ENCODE data around the gene SLC12A3. TPM values are rescaled to one million over a fixed set of nuclear protein-coding genes. Genes with fewer than 3 reads are reported as not detected.

SLC12A3 gene
- total and polyA plus RNA-seq, 2 of the 8 experiments (the other 6 are each of a cell fraction or from before 2014, with no cell fraction given) = not detected

DNA sequence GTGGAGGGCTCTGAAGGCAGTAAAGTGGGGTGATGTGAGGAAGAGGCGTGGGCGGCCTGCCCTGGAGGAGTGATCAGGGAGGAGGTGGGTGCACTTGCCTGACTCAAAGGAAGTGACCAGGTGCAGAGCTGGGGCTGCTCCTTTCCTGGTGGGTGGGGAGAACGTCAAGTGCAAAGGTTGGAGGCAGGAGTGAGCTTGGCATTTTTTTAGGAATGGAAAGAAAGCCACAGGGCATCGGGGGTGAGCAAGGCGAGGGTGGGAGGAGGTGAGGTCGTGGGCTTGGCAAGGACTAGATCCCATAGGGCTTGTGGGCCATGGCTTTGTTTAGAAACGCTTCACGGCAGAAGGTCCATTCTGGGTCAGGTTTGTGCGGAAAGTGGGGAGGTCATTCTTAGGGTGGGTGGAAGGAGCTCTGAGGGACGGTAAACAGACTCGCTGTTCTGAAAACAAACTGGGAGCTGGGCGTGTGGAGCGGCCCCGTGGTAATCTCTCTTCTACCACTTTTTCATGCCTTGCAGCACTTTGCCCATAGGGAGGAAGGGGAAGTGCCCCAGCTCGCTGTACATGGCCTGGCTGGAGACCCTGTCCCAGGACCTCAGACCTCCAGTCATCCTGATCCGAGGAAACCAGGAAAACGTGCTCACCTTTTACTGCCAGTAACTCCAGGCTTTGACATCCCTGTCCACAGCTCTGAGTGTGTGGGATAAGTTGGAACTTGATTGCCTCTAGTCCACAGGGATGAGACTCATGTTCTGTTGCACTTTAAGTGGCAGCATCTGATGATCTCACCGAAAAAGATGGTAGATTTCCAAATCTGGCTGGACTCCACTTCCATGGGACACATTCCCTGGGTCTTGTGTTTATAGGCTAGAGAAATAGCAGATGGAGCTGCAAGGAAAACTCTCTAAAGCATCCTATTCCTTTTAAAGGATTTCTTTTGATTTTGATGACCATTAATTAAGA, 48.0 kb downstream of the SLC12A3 start (continued):
- TF ChIP-seq CHD7 (IDR thresholded peaks at IDR 0.05; ENCODE audit: insufficient replicate concordance, low read length) = no peak
- TF ChIP-seq TAF1 (IDR thresholded peaks at IDR 0.05; ENCODE audit: low read depth, low read length) = no peak
- no peak for TF ChIP-seq CEBPB (IDR thresholded peaks at IDR 0.05; ENCODE audit: low read depth, low read length)
- TF ChIP-seq TAF7 (optimal IDR thresholded peaks at IDR 0.05; ENCODE audit: borderline replicate concordance, low read depth, low read length) = no peak
- TF ChIP-seq PHF8 (conservative IDR thresholded peaks at IDR 0.05; ENCODE audit: low read depth, low read length) = no peak

Data from H1 (cell line).